ENCODE results near the gene SPATA32.
"Not testable (repeated sequence)": the region's sequence is repeated elsewhere in the genome, so short reads cannot be mapped to it uniquely, and the experiment has no call there.

SPATA32 gene

GRCh38 chr17:45270828-45271418, 9.0 kb upstream of the SPATA32 start:
- no peak for DNase-seq

- DNase-seq: no peak
These were observed 8.0 kb upstream of the SPATA32 start for GRCh38 chr17:45269912-45270311.

GRCh38 chr17:45267436-45268055, 5.7 kb upstream of the SPATA32 start:
- no peak for DNase-seq

GRCh38 chr17:45266372-45266926, 4.6 kb upstream of the SPATA32 start:
- no peak for DNase-seq

GRCh38 chr17:45265821-45266220, 3.9 kb upstream of the SPATA32 start:
- no peak for DNase-seq

- DNase-seq: no peak
These were observed 3.1 kb upstream of the SPATA32 start for GRCh38 chr17:45264988-45265387.

- DNase-seq: no peak
These were observed 2.5 kb upstream of the SPATA32 start for GRCh38 chr17:45264430-45264829.

GRCh38 chr17:45263477-45263860, 1.6 kb upstream of the SPATA32 start:
- no peak for DNase-seq

GRCh38 chr17:45262516-45263476, 902 bp upstream of the SPATA32 start:
- no peak for DNase-seq

- no peak for DNase-seq
These were observed 1.6 kb downstream of the SPATA32 start for GRCh38 chr17:45260204-45260783.

- no peak for DNase-seq
These were observed 2.9 kb downstream of the SPATA32 start for GRCh38 chr17:45258981-45259380.

GRCh38 chr17:45257115-45257514, 4.8 kb downstream of the SPATA32 start:
- no peak for DNase-seq

- DNase-seq: no peak
These were observed 5.6 kb downstream of the SPATA32 start for GRCh38 chr17:45256114-45256966.

GRCh38 chr17:45255358-45255757, 6.5 kb downstream of the SPATA32 start:
- no peak for DNase-seq

- DNase-seq: no peak
These were observed 8.0 kb downstream of the SPATA32 start for GRCh38 chr17:45253879-45254278.

- DNase-seq: not testable (repeated sequence)
These were observed 8.7 kb downstream of the SPATA32 start for GRCh38 chr17:45253237-45253636.

GRCh38 chr17:45251931-45252330, 10.0 kb downstream of the SPATA32 start:
- DNase-seq: peak; percentile 26

- no peak for DNase-seq
These were observed 13.5 kb downstream of the SPATA32 start for GRCh38 chr17:45248132-45248957.

GRCh38 chr17:45247429-45248131, 14.3 kb downstream of the SPATA32 start:
- DNase-seq: peak; percentile 88

GRCh38 chr17:45246861-45247428, 14.9 kb downstream of the SPATA32 start:
- DNase-seq: no peak

All from NCI-H2081 treated with DMSO at 0.1 percent for 48 hours (cell line).